Activated CD4-positive, alpha-beta T cell treated with anti-CD3 and anti-CD28 coated beads, Interleukin-2, amount 50 U/mL, for 1 hour (primary cell): ENCODE data around the gene MPND.
A peak's percentile ranks its signal among the peaks of the same experiment; 100 is the strongest.
"Not testable (repeated sequence)": the region's sequence is repeated elsewhere in the genome, so short reads cannot be mapped to it uniquely, and the experiment has no call there.

Experiments
- DNase-seq: peaks from one replicate; pipeline ENCODE4 v3.0.0-alpha.2; 2020

Gene MPND

DNA sequence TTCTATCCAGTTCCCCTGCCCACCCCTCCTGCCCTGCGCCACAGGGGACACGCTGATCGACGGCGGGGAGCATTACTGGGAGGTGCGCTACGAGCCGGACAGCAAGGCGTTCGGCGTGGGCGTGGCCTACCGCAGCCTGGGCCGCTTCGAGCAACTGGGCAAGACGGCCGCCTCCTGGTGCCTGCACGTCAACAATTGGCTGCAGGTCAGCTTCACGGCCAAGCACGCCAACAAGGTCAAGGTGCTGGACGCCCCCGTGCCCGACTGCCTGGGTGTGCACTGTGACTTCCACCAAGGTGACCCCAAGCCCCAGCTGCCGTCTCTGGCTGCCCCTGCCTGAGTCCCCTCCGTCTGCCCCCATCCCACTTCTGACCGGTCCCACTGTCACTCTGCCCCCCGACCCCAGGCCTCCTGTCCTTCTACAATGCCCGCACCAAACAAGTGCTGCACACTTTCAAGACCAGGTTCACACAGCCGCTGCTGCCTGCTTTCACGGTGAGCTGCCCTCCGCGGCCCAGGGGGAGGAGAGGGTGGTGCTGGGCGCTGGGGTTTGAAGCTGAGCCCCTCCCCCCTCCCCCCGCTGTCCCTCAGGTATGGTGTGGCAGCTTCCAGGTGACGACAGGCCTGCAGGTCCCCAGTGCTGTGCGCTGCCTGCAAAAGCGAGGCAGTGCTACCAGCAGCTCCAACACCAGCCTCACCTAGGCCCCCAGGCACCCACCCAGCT is 20.3 kb upstream of the MPND start:
- DNase-seq: no peak

DNA sequence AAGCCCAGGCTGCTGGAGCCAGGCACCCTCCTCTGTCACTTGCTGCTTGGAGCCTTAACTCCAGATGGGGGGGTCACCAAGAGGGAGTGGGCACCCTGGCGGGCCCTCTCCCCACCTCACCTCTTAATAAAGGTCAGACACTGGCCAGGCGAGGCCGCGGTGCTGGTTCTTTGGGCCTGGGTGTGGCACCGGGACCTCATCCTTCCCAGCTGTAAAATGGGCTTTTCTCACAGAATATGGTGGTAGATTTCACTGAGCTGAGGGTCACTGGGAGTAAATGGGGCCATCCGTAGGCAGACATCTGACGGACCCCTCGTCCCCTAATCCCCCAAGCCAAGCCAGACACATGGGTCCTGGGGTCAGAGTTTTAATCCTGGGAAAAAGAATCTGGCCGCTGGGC is 19.7 kb upstream of the MPND start:
- no peak for DNase-seq

DNA sequence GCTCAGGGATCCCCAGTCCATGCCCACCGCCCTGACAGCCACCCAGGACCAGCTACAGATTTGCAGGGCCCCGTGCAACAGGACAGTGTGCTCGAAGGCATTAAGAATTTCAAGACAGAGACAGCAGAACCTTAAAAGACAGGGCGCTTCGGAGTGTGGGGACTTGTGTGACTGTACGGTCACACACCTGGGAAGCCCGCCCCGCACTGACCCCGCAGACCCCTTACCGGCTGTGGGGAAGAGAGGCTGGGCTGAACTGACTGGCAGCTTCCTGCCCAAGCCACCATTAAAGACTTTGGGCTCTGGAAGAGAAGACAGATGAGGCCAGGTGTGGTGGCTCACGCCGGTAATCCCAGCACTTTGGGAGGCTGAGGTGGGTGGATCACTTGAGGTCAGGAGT is 19.1 kb upstream of the MPND start:
- no peak for DNase-seq

DNA sequence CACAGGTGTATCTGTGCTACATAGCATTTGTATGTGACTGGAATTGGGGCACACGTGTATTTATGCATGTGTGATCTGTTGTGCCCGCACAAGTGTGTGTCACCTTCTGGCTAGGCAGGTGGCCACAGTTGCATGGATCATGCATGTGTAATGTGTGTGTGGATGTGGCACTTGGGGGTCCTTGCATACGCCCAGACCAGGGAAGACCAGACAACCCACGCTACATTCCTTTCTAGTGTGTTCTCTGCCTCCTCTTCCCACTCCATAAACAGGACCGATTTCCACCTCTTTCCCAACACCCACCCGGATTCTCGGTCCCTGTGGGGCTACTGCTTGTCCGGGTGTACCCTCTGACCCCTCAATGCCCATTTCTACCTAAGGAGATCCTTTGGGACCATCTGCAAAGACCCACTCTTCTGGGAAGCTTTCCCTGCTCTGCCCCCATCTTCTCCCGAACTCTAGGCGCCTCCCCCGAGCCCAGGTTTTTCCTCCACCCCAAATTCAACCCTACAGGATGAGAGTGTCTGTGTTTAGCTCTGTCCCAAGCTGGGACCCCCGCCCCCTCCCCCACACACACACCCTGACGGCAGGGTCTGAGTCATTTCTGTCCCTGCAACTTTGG is 17.0 kb upstream of the MPND start:
- DNase-seq: no peak

DNA sequence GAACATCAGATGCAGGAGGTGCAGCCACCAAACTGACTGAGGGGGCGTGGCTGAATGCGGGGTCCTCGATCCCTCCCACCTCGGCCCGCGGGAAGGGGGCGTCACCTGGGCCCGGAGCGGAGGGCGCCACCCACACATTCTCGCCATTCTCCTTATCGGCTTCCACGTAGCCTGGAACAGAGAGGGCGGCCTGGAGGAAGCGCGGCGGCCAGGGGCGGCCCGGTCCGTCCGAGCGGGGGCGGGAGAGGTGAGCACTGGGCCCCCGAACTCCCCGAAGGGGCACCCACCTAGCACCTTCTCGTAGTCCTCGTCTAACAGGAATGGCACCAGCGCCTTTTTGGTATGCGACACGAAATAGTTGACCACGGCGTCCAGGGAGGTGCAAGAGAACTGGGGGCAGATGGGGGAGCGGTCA is 16.5 kb upstream of the MPND start:
- DNase-seq: no peak

DNA sequence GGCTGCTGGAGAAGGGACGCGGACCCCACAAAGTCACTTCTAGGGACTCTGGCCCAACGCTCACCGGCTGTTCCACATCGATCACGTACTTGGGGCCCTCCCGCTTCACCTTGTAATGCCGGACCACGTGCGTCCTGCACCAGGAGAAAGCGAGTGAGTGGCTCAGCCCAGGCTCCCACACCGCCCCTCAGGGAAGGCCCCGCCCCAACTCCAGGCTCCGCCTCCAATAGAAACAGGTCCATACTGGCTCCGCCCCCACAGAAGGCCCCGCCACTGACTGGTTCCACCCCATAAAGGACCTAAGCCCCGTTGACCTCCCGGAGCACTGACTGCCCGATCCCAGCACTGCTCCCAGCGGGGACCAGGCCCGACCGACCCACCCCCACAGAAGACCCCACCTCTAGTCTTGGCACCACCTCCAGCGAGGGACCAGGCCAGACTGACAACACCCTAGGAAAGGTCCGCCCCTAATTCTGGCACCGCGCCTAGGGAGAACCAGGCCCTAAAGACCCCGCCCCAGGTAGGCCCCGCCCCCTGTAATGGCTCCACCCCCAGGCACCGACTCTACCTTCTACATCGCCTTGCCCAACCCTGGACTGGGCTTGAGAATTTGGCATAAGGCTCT is 16.0 kb upstream of the MPND start:
- DNase-seq: peak; percentile 56

DNA sequence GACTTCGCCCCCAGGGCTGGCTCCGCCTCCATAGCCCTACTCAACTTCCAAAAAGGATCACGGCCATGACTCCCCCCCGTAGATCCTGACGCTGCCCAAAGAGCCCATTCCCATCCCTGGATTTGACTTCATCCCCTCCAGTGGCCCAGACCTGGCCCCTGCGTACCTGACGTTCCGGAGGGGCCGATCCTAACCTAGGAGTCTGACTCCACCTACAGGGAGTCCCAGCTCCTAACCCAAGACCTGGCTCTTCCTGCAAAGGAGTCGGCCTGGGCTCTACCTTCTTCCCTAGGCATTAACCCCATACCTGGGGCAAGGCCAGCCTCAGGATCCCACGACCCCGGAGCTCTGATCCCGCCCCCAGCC is 15.5 kb upstream of the MPND start:
- DNase-seq: no peak

DNA sequence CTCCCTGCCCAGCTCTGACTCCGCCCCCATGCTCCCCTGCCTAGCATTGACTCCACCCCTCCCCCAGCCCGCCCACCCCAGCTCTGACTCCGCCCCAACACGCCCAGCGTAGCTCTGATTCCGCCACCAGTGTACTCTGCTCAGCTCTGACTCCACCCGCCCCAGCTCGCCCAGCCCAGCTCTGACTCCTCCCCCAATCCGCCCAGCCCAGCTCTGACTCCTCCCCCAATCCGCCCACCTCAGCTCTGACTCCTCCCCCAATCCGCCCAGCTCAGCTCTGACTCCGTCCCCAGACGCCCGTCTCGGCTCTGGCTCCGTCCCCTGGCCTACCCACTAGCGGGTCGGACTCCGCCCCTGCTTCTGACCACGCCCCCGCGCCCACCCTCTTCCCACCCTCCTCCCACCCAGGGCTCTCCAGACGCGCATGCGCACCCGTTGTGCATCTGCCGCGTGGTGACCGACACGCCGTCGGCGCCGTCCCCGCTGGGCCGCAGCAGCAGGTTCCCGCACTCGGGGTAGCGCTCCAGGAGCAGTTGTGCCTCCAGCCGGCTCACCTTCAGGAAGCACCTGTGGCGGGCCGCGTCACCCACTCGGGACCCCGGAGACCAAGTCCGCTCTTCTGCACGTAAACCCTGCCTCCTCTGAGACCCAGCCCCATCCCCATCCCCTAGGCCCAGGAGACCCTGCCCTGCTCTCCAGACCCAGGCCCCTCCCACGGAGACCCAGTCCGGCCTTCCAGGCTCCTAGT is 14.9 kb upstream of the MPND start:
- DNase-seq: peak; percentile 87

DNA sequence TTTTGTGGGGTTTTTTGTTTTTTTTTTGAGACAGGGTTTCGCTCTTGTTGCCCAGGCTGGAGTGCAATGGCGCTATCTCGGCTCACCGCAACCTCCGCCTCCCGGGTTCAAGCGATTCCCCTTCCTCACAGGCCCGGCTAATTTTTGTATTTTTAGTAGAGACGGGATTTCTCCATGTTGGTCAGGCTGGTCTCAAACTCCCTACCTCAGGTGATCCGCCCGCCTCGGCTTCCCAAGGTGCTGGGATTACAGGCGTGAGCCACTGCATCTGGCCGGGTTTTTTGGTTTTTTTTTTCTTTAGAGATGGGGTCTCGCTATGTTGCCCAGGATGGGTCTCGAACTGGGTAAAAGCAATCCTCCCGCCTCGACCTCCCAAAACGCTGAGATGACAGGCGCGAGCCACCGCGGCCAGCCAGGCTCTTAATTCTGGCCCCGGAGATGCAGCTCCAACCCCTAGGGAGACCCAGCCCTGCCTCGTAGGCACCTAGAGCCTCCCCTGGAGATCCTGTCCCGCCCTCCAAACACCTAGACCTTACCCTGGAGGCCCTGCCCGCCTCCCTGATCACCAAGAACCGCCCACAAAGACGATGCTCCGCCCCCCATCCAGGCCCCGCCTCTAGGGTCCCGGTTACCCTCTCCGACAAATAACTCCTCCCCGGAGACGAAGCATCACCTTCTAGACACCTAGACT is 14.2 kb upstream of the MPND start:
- DNase-seq: not testable (repeated sequence)

DNA sequence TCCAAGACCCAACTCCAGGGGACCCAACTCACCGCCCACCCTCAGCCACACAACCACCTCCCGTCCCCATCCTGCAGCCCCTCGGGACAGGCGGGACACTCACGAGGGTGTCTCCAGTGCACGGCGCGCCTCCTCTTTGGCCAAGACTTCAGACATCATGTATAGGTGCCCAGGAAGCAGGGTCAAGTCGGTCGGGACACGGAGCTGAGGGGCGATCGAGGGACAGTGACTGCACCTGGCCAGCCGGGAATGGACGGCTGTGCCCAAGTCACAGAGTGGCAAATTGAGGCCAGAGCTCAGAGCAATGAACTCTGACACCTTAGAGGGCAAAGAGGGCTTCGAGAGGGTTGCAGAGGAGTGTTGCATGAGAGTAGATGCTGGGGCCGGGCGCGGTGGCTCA is 13.5 kb upstream of the MPND start:
- DNase-seq: no peak

DNA sequence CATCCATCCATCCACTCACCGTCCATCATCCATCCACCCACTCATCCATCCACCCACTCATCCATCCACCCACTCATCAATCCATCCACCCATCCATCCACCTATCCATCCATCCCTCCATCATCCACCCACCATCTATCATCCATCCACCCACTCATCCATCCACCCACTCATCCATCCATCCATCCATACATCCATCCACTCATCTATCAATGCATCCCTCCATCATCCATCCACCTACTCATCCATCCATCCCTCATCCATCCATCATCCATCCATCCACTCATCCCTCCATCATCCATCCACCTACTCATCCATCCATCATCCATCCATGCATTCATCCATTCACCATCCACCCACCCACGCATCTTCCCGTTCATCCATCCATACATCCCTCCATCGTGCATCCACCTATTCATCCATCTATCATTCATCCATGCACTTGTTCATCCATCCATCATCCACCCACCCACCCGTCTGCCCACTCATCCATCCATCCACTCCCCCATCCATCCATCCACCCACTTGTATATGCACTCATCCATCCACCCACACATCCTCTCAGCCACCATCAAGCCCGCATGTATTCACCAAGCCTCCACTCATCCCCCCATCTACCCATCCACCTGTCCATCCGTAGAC is 8.3 kb upstream of the MPND start:
- DNase-seq: no peak

DNA sequence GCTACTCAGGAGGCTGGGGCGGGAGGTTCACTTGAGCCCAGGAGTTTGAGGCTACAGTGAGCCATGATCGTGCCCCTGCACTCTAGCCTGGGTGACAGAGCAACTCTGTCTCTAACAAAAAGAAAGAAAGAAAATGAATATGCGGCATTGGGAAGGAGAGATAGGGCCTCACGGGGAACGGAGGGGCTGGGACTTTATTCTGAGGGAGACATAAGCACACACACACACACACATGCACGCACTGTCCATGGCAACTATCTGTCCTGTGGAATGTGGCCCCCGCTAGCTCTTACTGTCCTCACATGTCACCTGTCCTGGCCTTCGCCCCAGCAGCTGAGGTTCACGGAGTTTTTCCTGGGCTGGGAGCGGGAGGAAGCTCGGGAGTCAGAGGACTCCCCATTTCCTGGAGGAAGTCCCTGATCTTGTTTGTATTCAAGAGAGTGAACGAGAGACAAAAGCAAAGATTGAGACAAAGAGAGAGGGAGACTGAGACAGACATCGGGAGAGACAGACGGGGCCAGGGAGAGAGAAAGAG is 5.4 kb upstream of the MPND start:
- no peak for DNase-seq

DNA sequence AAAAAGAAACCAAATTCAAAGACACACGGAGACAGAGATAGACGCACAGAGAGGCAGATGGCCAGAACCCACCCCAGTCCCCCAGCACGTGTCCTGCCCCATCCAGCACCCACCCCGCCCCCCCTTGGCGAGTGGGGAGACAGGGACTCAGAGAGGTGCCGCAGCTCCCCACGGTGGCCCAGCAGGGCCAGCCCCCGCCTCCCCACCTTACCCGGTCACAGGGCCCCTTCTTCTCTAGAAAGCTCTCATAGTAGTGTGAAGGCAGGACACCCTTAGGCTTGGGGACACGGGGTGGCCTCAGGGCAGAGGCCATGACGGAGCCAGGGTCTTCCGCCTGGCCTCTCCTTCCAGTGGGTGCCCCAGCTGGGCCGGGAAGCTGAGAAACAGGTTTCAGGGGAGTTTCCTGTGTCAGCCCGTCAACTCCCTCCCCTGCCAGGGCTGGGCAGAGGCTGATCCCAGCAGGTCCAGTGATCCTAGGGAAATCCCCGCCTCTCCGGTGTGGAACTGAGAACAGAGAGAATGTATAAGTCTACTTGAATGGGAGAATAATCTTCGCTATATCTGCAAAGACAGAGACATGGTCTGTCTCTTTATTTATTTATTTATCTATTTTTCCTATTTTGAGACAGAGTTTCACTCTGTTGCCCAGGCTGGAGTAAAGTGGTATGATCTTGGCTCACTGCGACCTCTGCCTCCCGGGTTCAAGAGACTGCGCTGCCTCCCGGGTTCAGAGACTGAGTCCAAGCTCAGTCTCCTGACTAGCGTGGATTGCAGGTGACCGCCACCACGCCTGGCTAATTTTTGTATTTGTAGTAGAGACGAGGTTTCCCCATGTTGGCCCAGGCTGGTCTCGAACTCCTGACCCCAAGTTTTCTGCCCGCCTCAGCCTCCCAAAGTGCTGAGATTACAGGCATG is 4.7 kb upstream of the MPND start, which contains the start of gene STAP2:
STAP2 (minus strand) TSS at position 387 of the 915 bp plus-strand sequence; CDS start at position 313, 74 bp downstream.
- peak; percentile 13 for DNase-seq

DNA sequence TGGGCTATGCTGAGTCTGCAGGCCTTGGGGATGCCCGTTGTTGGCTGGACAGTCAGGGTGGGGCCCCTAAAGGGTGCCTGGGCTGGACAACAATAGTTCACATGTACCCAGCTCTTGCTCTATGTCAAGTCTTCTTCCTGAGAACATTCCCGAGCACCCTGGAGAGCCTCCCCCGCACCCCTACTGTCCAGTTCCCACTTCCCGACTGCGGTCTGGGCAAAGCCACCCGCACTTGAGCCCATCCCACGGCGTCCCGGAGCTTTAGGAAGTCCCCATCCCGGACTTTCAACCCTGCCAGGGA is 1.1 kb upstream of the MPND start:
- no peak for DNase-seq

DNA sequence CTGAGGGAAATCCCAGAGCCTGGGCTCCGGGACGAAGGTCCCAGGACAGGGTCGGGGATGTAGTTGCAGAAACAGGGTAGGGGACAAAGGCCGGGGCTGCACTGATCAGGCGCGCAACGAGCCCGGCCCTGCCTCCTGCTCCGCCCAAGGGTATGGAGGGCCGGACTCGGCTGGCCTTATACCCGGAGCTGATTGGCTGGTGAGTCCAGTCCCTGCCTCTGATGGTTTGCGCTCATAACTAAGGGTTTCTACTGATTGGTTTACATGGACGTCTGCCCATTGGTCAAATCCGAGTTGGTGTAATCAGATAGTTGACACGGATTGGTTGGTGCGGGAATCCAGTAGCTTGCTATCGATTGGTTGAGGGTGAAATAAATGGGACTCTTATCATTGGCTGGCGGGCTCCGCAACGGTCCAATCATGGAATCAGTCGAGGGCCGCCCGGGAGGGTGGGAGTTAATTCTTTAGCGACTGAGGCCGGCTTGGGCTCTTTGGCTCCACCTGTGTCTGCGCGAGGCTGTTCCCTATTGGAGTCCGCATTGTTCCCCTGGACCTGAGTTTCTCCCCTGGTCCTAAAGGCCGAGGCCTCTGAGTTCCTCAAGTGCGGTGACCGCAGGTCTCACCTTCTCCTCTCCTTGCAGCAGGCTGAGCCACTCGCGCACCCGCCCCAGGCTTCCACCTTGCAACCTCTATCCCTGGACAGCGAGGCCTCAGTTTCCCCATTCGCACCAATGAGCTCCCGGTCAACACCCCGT is 570 bp upstream of the MPND start:
- DNase-seq: peak; percentile 88

DNA sequence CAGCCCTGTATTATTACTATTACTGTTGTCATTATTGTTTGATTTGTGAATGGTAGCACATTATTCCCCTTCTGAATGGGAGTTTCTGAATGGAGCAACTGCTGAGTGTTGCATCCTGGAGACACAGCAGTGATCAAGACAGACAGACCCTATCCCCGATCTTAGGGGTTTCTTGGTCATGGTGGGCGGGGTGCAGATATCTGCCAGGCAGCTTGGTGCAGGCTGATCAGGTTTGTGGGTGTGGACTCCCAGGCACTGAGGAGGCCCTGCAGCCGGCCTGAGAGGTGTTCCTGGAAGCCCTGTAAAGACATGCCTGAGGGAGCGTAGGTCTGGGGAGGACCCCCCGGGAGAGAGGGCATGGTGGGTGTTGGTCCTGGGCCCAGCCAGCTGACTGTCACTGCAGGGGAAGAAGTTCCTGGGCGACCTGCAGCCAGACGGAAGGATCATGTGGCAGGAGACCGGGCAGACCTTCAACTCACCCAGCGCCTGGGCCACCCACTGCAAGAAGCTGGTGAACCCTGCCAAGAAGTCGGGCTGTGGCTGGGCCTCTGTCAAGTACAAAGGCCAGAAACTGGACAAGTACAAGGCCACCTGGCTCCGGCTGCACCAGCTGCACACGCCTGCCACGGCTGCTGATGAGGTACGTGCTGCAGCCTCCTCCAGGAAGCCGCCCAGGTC is 2.1 kb downstream of the MPND start:
- no peak for DNase-seq

DNA sequence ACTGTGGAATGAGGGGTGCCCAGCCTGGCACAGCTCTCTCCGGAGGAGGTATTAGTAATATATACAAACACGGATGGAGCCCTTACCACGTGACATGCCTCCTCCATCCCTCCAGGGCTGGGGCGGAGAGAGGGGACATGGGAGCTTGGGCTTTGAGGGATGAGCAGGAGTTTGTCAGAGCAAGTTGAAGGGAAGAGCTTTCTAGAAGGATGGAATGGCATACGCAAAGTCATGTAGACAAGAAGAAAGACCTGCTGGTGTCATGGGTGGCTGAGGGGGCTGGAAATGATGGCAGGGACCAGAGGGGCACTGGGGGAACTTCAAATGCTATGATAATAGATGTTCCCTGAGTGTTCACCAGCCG is 2.6 kb downstream of the MPND start:
- no peak for DNase-seq

DNA sequence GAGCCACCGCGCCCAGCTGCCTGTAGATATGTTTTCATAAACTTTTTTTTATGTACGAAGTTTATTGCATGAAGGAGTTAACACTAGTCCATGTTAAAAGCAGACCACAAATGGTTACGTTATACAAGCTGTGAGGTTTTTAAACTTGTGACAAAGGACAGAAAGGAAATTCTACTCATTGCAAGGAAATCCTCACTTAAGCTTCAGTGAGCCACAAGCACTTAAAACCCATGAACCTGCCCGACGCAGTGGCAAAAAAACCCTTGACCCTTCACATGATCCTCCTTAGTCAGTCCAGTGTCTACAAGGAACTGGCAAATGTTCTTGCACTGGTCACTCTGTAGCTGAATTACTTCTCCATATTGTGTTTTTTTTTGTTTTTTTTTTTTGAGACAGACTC is 4.2 kb downstream of the MPND start:
- DNase-seq: no peak

DNA sequence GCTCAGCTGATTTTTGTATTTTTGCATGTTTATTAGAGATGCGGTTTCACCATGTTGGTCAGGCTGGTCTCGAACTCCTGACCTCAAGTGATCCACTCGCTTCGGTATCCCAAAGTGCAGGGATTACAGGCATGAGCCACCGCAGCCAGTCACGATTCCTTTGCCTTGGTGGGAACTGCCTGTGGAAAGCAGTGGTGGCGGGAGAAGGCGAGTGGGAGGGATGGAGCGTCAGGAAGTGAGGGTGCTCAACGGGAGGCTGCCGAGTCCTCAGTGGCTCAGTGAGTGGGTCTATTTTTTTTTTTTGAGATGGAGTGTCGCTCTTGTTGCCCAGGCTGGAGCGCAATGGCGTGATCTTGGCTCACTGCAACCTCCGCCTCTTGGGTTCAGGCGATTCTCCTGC is 5.9 kb downstream of the MPND start:
- DNase-seq: not testable (repeated sequence)

DNA sequence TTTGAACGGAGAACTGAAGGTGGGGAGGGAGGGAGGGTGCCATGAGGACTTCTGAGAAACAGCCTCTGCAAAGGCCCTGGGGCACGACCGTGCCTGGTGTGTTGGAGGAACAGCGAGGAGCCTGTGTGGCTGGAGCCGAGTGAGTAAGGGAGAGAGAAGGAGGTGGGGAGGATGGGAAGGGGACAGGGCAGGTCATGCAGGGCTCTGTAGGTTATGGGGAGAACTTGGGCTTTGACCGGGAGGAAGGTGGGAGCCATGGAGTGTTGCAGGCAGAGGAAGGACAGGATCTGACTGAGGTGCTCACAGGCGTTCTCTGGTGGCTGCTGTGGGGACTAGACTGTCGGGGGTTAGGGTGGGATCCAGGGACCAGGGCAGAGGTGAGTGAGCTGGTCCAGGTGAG is 6.7 kb downstream of the MPND start:
- DNase-seq: no peak
